Breast epithelium (tissue), 4 donors: ENCODE measurements around the gene ORMDL3. TPM values are rescaled to one million over a fixed set of nuclear protein-coding genes. Genes with fewer than 3 reads are reported as not detected.

Experiments
- DNase-seq, 2 donors: peaks; one replicate each; pipeline ENCODE4 v3.0.0-alpha.2; 2019; ENCODE audit warnings: low spot score in 2 of 2
- H3K27ac ChIP-seq, 2 donors: fragments of 200-600 bp; sonication (generic) in 1 of 2; one replicate each; pipeline ENCODE4 v1.5.1; 2016 to 2019; ENCODE audit warnings: mild to moderate bottlenecking in 1 of 2
- H3K27me3 ChIP-seq, 2 donors: fragments of 200-600 bp; sonication (generic) in 1 of 2; one replicate each; pipeline versions ENCODE4 v1.5.1 to v1.6.0; 2017 to 2019; ENCODE audit warnings: control low read depth in 1 of 2, mild to moderate bottlenecking in 1 of 2
- H3K36me3 ChIP-seq: fragments of 200-600 bp; one replicate; pipeline ENCODE4 v1.5.1; 2019
- H3K4me1 ChIP-seq, 2 donors: fragments of 200-600 bp; sonication (generic); one replicate each; pipeline ENCODE4 v1.5.1; 2016 to 2019; ENCODE audit warnings: control low read depth in 1 of 2
- H3K4me3 ChIP-seq, 3 donors: fragments of 200-600 bp; sonication (generic); 1 replicate in 2 of 3; 2 replicates in 1 of 3; pipeline ENCODE4 v1.5.1; 2016 to 2019; ENCODE audit warnings: mild to moderate bottlenecking in 3 of 3, moderate library complexity in 2 of 3
- H3K9me3 ChIP-seq, 2 donors: fragments of 200-600 bp; sonication (generic) in 1 of 2; one replicate each; pipeline ENCODE4 v1.5.1; 2016 to 2019; ENCODE audit warnings: control low read depth in 1 of 2
- CTCF ChIP-seq, 3 donors: fragments of 450-650 bp; IDR thresholded peaks; one replicate each; pipeline ENCODE4 v1.5.1; 2016 to 2017; ENCODE audit warnings: antibody characterized with exemption in 3 of 3, mild to moderate bottlenecking in 3 of 3, moderate library complexity in 3 of 3
- POLR2A ChIP-seq: fragments of 450-650 bp; IDR thresholded peaks from one replicate; pipeline ENCODE4 v1.6.1; 2016; ENCODE audit warnings: antibody characterized with exemption, mild to moderate bottlenecking, moderate library complexity
- POLR2AphosphoS5 ChIP-seq, 3 donors: sonication (generic); formaldehyde crosslinking; IDR thresholded peaks; one replicate each; pipeline ENCODE4 v1.6.1; 2017; ENCODE audit warnings: antibody characterized with exemption in 3 of 3
- intact Hi-C: fragments of 100-400 bp; cut with DNase I; formaldehyde crosslinking; loops from one replicate; pipeline ENCODE4 v1.15.1; 2023; ENCODE audit warnings: low total_unique reads
- total RNA-seq, 3 donors: library from RNA; depleted of rRNA; stranded (reverse); fragments of >200 nt; gene quantifications; one replicate each; pipeline ENCODE4 v1.1.0, GENCODE V29; 2016

ORMDL3 gene
- total RNA-seq, 3 donors from 2014 or later: 90.5 to 158 (median 104) TPM

DNA sequence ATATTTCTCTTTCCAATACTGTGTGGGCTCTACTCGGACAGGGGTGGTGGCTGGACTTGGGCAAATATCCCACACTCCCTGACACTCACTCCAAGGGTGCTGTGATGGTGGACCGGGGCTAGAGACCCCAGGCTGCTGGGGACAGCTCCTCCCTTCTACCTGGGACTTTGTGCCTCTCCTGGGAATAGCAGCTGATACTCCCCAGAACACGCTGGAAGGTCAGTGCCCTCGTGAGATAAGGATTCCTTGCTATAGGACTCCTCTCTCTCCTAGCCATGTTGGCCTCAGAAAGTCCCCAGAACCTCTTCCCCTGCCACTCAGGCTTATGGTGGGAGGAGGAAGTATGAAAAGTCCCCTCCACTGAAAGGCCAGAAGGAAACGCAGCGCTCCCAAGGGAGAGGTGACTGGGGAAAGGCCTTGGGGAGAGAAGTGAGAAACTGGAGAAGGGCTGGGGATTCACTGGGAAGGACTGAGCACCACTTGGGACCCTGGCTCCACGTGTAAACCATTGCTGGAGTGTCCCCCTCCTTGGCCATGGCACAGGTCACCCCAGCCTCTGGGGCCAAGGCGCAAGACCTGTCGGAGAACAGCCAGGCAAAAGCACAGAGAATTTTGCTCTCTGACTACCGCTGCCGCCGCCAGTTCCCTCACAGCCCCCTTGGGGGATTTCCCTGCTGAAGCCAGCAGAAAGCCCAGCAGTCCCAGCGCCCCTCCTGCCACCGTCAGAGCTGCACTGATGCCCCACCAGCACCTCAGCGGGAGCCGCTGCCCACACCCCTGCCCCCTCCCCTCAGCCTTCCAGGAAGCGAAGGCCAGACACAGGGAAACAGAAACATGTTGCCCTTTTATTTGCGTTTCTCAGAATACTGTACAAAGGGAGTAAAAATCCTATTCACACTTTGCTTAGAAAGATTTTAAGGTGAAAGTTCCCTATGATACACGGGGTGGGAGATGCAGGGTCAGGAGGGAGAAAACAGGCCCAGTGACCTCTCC is 6.9 kb downstream of the ORMDL3 start:
- no peaks in the 10 kb centered on the region for H3K36me3 ChIP-seq
- H3K4me3 ChIP-seq: no peak overlapping the region
- H3K27me3 ChIP-seq: no peaks in the 10 kb centered on the region
- DNase-seq: no peak
- no peak for TF ChIP-seq POLR2AphosphoS5 (IDR thresholded peaks at IDR 0.05)
- no peak for TF ChIP-seq POLR2A
- TF ChIP-seq CTCF (IDR thresholded peaks at IDR 0.05): no peak
- intact Hi-C loops: no loop called here
- peaks cover 4 to 15% of the 10 kb centered on the region in 2 donors for H3K4me1 ChIP-seq
- no peaks in the 10 kb centered on the region for H3K9me3 ChIP-seq
- H3K27ac ChIP-seq: no peak overlapping the region

DNA sequence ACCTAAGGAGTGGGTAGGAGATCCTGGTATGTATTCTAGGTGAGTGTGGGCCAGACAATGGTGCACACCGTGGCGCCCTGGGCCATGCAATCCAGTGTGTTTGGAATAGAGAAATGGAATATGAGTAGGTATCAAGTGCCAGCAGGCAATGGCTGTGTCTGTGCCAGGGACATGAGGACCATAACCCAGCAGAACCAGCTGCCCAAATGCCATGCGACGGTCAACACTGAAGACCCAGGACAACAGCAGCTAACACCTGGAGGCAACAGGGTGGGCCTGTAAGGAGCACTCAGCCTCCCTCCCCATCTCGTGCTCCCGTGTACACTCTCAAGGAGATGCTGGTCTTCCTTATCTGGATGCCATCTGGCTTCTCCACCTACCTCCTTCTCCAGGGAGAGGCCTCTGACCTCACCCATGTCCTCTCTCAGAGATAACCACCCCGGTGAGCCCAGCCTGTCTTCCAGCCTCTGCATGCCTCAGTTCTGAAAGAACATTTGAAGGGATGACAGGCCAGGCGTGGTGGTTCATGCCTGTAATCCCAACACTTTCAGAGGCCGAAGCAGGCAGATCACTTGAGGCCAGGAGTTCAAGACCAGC is 8.2 kb downstream of the ORMDL3 start:
- DNase-seq: no peak
- intact Hi-C loops: no loop called here
- TF ChIP-seq POLR2AphosphoS5 (IDR thresholded peaks at IDR 0.05): no peak
- H3K4me1 ChIP-seq: peaks cover 2 to 4% of the 10 kb centered on the region in 2 donors
- H3K27ac ChIP-seq: no peak overlapping the region
- no peaks in the 10 kb centered on the region for H3K27me3 ChIP-seq
- H3K9me3 ChIP-seq: no peaks in the 10 kb centered on the region
- H3K4me3 ChIP-seq: no peak overlapping the region
- no peaks in the 10 kb centered on the region for H3K36me3 ChIP-seq

- Histone ChIP-seq H3K4me3 (no peak overlapping the region), H3K4me1 (no peaks in the 10 kb centered on the region), H3K36me3 (no peaks in the 10 kb centered on the region), H3K9me3 (no peaks in the 10 kb centered on the region), H3K27ac (no peak overlapping the region), H3K27me3 (no peaks in the 10 kb centered on the region)
- DNase-seq: no peak
- intact Hi-C loops: no loop called here
- TF ChIP-seq CTCF (IDR thresholded peaks at IDR 0.05): no peak
- TF ChIP-seq POLR2A: no peak
- TF ChIP-seq POLR2AphosphoS5 (IDR thresholded peaks at IDR 0.05): no peak
These were observed 10.5 kb downstream of the ORMDL3 start for GRCh38 chr17:39916918-39917317.

DNA sequence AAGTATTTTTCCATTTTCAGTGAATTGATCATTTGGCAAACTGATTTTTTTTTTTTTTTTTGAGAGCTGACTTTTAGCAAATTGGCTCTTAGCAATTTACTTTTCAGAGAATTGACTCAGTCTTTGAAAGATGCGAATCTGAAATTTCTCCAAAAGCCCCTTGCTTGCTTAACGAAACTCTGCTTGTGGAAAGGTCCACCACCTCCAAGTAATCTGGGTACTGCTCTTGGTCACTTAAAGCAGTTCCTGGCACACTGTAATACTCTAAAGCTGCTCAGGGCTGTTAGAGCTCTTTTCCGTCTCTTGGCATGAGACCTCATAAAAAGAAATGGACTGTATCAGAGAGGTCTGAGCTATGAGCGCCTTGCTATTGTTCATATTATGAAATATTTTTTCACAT is 11.8 kb downstream of the ORMDL3 start:
- no peaks in the 10 kb centered on the region for H3K27me3 ChIP-seq
- TF ChIP-seq CTCF (IDR thresholded peaks at IDR 0.05) (no peak), POLR2AphosphoS5 (IDR thresholded peaks at IDR 0.05) (no peak), POLR2A (no peak)
- no peaks in the 10 kb centered on the region for H3K9me3 ChIP-seq
- no peak overlapping the region for H3K4me3 ChIP-seq
- DNase-seq: no peak
- intact Hi-C loops: no loop called here
- no peaks in the 10 kb centered on the region for H3K4me1 ChIP-seq
- no peaks in the 10 kb centered on the region for H3K36me3 ChIP-seq
- H3K27ac ChIP-seq: no peak overlapping the region

DNA sequence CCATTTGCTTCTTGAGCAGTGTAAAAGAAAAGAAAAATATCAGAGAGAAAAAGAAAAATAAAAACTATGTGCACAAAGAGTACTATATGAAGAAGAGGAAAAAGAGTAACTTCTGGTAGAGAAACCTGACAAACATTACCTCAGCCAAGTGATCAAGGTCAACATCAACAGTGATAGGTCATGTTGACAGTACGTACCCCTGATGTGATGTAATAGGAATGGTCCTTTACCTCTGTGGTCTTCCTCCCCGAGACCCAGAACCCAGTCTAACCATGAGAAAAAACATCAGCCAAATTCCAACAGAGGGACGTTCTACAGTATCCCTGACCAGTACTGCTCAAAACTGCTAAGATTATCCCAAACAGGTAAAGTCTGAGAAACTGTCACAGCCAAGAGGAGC is 13.4 kb downstream of the ORMDL3 start:
- Histone ChIP-seq H3K4me1 (no peaks in the 10 kb centered on the region), H3K27ac (no peak overlapping the region), H3K27me3 (no peaks in the 10 kb centered on the region), H3K4me3 (no peak overlapping the region), H3K9me3 (no peaks in the 10 kb centered on the region), H3K36me3 (no peaks in the 10 kb centered on the region)
- intact Hi-C loops: no loop called here
- DNase-seq: no peak
- TF ChIP-seq POLR2AphosphoS5 (IDR thresholded peaks at IDR 0.05): no peak
- no peak for TF ChIP-seq CTCF (IDR thresholded peaks at IDR 0.05)
- no peak for TF ChIP-seq POLR2A
